Right atrium auricular region (tissue), 2 donors: ENCODE results near the gene TPSAB1. TPM values are rescaled to one million over a fixed set of nuclear protein-coding genes. Genes with fewer than 3 reads are reported as not detected.

Experiments used
- DNase-seq: peaks from one replicate; pipeline ENCODE4 v3.0.0-alpha.2; 2019; ENCODE audit warnings: low spot score
- H3K27ac ChIP-seq, 2 donors: fragments of 200-600 bp; sonication (generic); 1 replicate in 1 of 2; 2 replicates in 1 of 2; pipeline ENCODE4 v1.5.1; 2016 to 2019
- H3K27me3 ChIP-seq, 2 donors: fragments of 200-600 bp; sonication (generic); one replicate each; pipeline versions ENCODE4 v1.5.1 to v1.6.0; 2017 to 2019
- H3K36me3 ChIP-seq: fragments of 200-600 bp; sonication (generic); one replicate; pipeline ENCODE4 v1.5.1; 2016
- H3K4me1 ChIP-seq, 2 donors: fragments of 200-600 bp; sonication (generic); one replicate each; pipeline versions ENCODE4 v1.5.1 to v1.6.0; 2017 to 2019
- H3K4me3 ChIP-seq, 2 donors: fragments of 200-600 bp; sonication (generic); 1 replicate in 1 of 2; 2 replicates in 1 of 2; pipeline ENCODE4 v1.5.1; 2017 to 2019; ENCODE audit warnings: mild to moderate bottlenecking in 1 of 2, moderate library complexity in 1 of 2
- H3K9me3 ChIP-seq, 2 donors: fragments of 200-600 bp; sonication (generic); one replicate each; pipeline ENCODE4 v1.5.1; 2019
- CTCF ChIP-seq, 2 donors: fragments of 200-600 bp; sonication (generic); IDR thresholded peaks; one replicate each; pipeline ENCODE4 v1.5.1; 2019; ENCODE audit warnings: antibody characterized with exemption in 2 of 2
- total RNA-seq, 2 donors: library from RNA; depleted of rRNA; stranded (reverse); fragments of >200 nt; gene quantifications; one replicate each; pipeline ENCODE4 v1.1.0, GENCODE V29; 2016

The TPSAB1 gene
- total RNA-seq, 2 donors from 2014 or later: 2.6 to 8.9 TPM

GRCh38 chr16:1216681-1217400 lies 23.7 kb upstream of the TPSAB1 start:
- H3K4me1 ChIP-seq: no peaks in the 10 kb centered on the region
- H3K9me3 ChIP-seq: no peaks in the 10 kb centered on the region
- no peak for DNase-seq
- no peak overlapping the region for H3K4me3 ChIP-seq
- no peaks in the 10 kb centered on the region for H3K27me3 ChIP-seq
- no peaks in the 10 kb centered on the region for H3K36me3 ChIP-seq
- TF ChIP-seq CTCF (IDR thresholded peaks at IDR 0.05): no peak
- H3K27ac ChIP-seq: no peak overlapping the region

GRCh38 chr16:1217526-1217925 lies 23.0 kb upstream of the TPSAB1 start:
- H3K9me3 ChIP-seq: no peaks in the 10 kb centered on the region
- no peak overlapping the region for H3K27ac ChIP-seq
- DNase-seq: no peak
- TF ChIP-seq CTCF (IDR thresholded peaks at IDR 0.05): no peak
- H3K4me1 ChIP-seq: no peaks in the 10 kb centered on the region
- H3K27me3 ChIP-seq: no peaks in the 10 kb centered on the region
- no peaks in the 10 kb centered on the region for H3K36me3 ChIP-seq
- no peak overlapping the region for H3K4me3 ChIP-seq

- TF ChIP-seq CTCF (IDR thresholded peaks at IDR 0.05): no peak
- DNase-seq: no peak
- Histone ChIP-seq H3K4me3 (no peak overlapping the region), H3K4me1 (no peaks in the 10 kb centered on the region), H3K9me3 (no peaks in the 10 kb centered on the region), H3K27ac (no peak overlapping the region), H3K27me3 (no peaks in the 10 kb centered on the region), H3K36me3 (no peaks in the 10 kb centered on the region)
These were observed 22.2 kb upstream of the TPSAB1 start for GRCh38 chr16:1218061-1218929.

- TF ChIP-seq CTCF (IDR thresholded peaks at IDR 0.05): no peak
- Histone ChIP-seq H3K9me3 (no peaks in the 10 kb centered on the region), H3K4me1 (no peaks in the 10 kb centered on the region), H3K4me3 (no peak overlapping the region), H3K27ac (no peak overlapping the region), H3K27me3 (no peaks in the 10 kb centered on the region), H3K36me3 (no peaks in the 10 kb centered on the region)
- no peak for DNase-seq
These were observed 21.4 kb upstream of the TPSAB1 start for GRCh38 chr16:1218930-1219611.

GRCh38 chr16:1220098-1220728 lies 20.3 kb upstream of the TPSAB1 start:
- no peaks in the 10 kb centered on the region for H3K27me3 ChIP-seq
- H3K36me3 ChIP-seq: no peaks in the 10 kb centered on the region
- no peak for TF ChIP-seq CTCF (IDR thresholded peaks at IDR 0.05)
- no peak overlapping the region for H3K27ac ChIP-seq
- no peak for DNase-seq
- H3K9me3 ChIP-seq: no peaks in the 10 kb centered on the region
- no peaks in the 10 kb centered on the region for H3K4me1 ChIP-seq
- H3K4me3 ChIP-seq: no peak overlapping the region
